HG03575 (cell line): ENCODE measurements around the gene FAM228B.
"Not testable (repeated sequence)": the region's sequence is repeated elsewhere in the genome, so short reads cannot be mapped to it uniquely, and the experiment has no call there.

Source experiments
- ATAC-seq: cut with Tn5 transposase; IDR thresholded peaks from one replicate; pipeline ENCODE4 v1.9.1; 2021; ENCODE audit not compliant: unreplicated experiment, insufficient number of reproducible peaks, low FRiP score; ENCODE audit errors: extremely low read depth

FAM228B gene

DNA sequence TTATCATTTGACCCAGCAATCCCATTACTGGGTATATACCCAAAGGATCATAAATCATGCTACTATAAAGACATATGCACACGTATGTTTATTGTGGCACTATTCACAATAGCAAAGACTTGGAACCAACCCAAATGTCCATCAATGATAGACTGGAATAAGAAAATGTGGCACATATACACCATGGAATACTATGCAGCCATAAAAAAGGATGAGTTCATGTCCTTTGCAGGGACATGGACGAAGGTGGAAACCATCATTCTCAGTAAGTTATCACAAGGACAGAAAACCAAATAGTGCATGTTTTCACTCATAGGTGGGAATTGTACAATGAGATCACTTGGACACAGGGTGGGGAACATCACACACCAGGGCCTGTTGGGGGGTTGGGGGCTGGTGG lies 22.5 kb upstream of the FAM228B start:
- ATAC-seq, result not testable (repeated sequence)

DNA sequence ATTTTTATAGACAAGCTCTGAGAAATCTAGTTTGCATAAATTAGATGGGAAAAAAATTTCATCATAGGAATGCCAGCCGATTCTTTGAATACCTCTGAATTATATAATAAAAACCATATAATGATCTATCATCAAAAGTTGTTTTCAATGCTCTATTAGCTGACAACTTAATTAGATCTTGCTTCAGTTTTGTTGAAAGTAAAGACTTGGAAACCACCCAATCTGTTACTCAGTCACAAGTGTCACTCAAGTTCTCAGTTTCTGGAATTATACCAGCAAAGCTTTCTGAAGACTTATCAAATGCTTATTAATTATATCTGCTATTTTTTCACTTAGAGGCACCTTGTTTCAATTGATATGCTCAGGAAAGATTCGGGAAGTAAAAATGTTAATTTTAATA lies 21.3 kb upstream of the FAM228B start:
- ATAC-seq, result no peak

- no peak for ATAC-seq
Measured at GRCh38 chr2:24102677-24103076, 20.6 kb upstream of the FAM228B start.

- no peak for ATAC-seq
Measured at GRCh38 chr2:24104110-24104650, 19.1 kb upstream of the FAM228B start.

DNA sequence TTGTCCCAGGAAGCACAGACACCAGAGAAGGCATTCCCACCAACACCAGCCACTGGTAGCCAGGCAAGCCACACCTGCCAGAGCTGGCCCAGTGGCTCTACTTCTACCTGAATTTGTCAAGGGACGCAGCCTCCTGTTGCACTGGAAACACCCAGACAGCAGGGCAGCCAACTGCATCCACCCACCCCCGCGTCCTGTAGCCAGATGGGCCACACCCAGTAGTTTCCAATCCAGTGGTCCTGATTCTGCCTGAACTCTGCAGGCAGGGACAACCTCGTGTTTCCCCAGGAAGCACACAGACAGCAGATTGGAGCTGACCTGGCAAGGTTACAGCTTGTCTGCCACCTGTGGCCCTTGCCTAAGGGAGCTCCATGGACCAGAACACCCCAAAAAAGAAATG lies 18.4 kb upstream of the FAM228B start:
- ATAC-seq, result no peak

DNA sequence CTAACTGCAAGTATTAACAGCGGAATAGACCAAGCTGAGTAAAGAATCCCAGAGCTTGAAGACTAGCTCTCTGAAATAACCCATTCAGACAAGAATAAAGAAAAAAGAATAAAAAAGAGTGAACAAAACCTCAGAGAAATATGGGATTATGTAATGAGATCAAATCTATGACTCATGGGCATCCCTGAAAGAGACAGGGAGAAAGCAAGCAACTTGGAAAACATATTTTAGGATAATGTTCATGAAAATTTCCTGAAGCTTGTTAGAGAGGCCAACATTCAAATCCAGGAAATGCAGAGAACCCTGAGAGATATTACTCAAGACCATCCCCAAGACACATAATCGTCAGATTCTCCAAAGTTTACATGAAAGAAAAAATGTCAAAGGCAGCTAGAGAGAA lies 17.5 kb upstream of the FAM228B start:
- no peak for ATAC-seq

- no peak for ATAC-seq
Measured at GRCh38 chr2:24106786-24107185, 16.5 kb upstream of the FAM228B start.

- no peak for ATAC-seq
Measured at GRCh38 chr2:24107336-24107735, 15.9 kb upstream of the FAM228B start.

DNA sequence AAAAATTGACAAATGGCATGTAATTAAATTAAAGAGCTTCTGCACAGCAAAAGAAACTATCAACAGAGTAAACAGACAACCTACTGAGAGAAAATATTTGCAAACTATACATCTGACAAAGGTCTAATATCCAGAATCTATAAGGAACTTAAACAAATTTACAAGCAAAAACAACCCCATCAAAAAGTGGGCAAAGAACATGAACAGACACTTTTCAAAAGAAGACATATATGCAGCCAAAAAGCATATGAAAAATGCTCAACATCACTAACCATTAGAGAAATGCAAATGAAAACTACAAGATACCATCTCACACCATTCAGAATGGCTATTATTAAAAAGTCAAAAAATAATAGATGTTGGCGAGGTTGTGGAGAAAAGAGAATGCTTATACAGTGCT lies 13.8 kb upstream of the FAM228B start:
- ATAC-seq, result not testable (repeated sequence)

DNA sequence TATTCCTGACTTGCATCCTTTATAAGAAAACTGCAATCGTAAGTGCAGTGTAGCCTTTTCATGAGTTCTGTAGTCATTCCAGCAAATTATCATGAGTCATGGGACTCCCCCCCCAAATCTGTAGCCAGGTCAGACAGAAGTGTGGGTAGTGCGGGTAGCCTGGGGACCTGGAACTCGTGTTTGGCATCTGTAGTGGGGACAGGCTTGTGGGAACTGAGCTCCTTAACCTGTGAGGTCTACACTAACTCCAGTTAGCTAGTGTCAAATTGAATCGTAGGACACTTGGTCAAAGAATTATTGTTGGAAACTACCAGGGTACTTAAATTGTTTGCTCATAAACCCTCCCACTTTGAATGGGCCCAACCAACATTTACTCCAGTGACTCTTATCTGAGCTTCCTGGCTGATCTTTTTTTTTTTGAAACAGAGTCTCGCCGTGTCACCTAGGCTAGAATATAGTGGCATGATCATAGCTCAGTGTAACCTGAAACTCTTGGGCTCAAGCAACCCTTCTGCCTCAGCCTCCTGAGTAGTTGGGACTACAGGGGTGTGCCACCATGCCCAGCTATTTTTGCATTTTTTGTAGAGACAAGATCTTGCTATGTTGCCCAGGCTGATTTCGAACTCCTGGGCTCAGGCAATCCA lies 12.5 kb upstream of the FAM228B start:
- ATAC-seq, result no peak

- ATAC-seq, result no peak
Measured at GRCh38 chr2:24111407-24111901, 11.8 kb upstream of the FAM228B start.

DNA sequence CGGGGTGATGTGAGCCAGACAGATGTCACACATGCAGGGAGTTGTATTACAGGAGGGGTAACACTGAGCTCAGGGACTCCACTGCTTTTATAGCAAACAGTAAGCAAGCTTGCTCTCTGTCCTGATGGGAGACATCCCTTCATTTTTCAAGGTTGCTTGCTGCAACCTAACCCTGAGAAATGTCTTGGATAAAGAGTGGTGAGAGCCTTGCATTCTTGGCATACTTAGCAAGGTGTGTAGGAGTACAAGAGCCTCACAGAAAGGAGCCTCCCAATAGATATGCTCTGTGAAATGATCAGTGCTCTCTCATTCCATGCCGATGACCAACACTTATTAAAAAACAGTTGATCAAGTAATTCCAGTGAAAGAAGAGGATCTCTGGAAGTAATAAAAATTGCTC lies 8.2 kb upstream of the FAM228B start:
- ATAC-seq, result no peak

- no peak for ATAC-seq
Measured at GRCh38 chr2:24117902-24118301, 5.4 kb upstream of the FAM228B start.

DNA sequence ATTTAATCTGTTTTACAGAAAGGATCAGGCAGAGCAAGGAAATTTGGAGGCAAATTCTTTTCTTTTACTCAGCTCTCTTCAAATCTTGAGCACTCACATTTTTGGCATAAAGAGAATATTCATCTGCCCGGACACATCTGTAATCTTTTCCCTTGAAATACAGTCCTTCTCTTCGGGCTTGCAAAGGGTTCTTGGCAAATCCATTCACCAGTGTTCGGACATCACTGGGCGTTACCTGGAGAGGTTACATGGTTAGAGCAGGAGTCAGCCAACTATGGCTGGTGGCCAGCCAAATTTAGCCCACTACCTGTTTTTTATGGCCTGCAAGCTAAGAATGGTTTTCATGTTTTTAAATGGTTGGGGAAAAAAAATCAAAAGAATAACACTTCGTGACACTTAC lies 2.2 kb upstream of the FAM228B start:
- no peak for ATAC-seq

DNA sequence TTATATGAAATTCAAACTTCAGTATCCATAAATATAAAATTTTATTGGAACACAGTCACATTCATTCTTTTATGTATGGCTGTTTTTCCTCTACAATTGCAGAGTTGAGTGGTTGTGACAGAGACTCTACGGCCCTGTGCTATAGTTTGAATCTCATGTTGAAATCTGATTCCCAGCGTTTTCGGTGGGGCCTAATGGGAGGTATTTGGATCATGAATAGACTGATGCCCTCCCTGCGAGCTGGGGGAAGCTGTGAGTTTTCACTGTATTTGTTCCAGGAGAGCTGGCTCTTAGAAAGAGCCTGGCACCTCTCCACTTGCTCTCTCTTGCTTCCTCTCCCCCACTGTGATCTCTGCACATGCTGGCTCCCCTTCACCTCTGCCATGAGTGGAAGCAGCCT lies 1.8 kb upstream of the FAM228B start:
- no peak for ATAC-seq

GRCh38 chr2:24122366-24123194 lies 689 bp upstream of the FAM228B start:
- no peak for ATAC-seq

GRCh38 chr2:24123922-24124580 lies 782 bp downstream of the FAM228B start:
- no peak for ATAC-seq

DNA sequence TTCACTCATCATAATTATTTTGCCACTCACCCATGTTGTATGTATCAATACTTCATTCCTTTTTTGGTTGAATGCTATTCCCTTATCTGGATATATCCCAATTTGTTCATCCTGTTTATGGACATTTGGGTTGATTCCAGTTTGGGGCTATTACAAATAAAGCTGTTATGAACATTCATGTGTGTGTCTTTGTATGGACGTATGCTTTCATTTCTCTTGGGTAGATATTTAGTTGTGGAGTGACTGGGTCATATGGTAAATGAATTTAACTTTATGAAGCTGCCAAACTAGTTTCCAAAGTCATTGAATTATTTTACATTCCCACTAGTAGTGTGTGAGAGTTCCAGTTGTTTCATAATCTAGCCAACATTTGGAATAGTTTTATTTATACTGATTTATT lies 2.7 kb downstream of the FAM228B start:
- no peak for ATAC-seq

GRCh38 chr2:24132543-24132942 lies 9.3 kb downstream of the FAM228B start:
- ATAC-seq, result no peak

DNA sequence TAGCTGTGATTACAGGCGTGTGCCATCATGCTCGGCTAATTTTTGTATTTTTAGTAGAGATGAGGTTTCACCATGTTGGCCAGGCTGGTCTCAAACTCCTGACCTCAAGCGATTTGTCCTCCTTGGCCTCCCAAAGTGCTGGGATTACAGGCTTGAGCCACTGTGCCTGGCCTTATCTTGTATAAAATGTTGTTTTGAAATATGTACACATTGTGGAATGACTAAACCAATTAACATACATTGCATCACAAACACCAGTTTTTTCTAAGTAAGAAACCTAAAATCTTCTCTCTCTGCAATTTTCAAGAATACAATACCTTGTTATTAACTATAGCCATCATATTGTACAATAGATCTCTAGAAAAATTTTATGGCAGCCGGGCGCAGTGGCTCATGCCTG lies 17.0 kb downstream of the FAM228B start:
- not testable (repeated sequence) for ATAC-seq
